Astrocyte of the spinal cord (primary cell): ENCODE data around the gene ADCY9.

ENCODE experiments used
- DNase-seq: peaks from one replicate; pipeline ENCODE4 v3.0.0; 2011; ENCODE audit warnings: low read depth, low spot score
- H3K4me3 ChIP-seq: 2 replicates; pipeline ENCODE4 v1.5.1; 2011; ENCODE audit warnings: low read depth, mild to moderate bottlenecking, low read length, moderate library complexity
- in situ Hi-C: cut with HindIII; loops from 2 replicates; pipeline ENCODE4 v1.10.0; 2017; ENCODE audit warnings: low sequenced_read_pairs
- TF ChIP-seq, protein P1 (sequence below): IDR thresholded peaks from 2 replicates; pipeline ENCODE4 v1.5.1; 2012; ENCODE audit warnings: low read depth, mild to moderate bottlenecking, low read length, inconsistent platforms

ADCY9 gene

DNA sequence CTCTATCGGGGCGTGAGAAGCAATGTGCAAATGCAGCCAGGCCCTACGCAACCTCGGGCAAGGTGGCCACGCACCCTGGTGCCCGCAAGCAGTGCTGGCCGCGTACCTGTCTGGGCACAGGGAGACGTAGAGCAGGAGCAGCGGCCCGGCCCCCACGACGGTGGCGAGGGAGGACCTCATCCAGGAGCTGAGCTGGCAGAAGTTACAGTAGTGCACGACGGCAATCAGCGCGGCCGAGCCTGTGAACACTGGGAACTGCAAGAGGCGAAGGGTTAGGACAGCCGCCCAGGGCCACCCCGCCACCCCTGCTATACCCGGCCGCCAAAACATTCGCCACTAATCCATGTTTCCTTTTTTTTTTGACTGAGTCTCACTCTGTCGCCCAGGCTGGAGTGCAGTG is 138.9 kb downstream of the ADCY9 start:
- TF ChIP-seq, protein P1, sequence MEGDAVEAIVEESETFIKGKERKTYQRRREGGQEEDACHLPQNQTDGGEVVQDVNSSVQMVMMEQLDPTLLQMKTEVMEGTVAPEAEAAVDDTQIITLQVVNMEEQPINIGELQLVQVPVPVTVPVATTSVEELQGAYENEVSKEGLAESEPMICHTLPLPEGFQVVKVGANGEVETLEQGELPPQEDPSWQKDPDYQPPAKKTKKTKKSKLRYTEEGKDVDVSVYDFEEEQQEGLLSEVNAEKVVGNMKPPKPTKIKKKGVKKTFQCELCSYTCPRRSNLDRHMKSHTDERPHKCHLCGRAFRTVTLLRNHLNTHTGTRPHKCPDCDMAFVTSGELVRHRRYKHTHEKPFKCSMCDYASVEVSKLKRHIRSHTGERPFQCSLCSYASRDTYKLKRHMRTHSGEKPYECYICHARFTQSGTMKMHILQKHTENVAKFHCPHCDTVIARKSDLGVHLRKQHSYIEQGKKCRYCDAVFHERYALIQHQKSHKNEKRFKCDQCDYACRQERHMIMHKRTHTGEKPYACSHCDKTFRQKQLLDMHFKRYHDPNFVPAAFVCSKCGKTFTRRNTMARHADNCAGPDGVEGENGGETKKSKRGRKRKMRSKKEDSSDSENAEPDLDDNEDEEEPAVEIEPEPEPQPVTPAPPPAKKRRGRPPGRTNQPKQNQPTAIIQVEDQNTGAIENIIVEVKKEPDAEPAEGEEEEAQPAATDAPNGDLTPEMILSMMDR: no peak
- in situ Hi-C loops: no loop called here

DNA sequence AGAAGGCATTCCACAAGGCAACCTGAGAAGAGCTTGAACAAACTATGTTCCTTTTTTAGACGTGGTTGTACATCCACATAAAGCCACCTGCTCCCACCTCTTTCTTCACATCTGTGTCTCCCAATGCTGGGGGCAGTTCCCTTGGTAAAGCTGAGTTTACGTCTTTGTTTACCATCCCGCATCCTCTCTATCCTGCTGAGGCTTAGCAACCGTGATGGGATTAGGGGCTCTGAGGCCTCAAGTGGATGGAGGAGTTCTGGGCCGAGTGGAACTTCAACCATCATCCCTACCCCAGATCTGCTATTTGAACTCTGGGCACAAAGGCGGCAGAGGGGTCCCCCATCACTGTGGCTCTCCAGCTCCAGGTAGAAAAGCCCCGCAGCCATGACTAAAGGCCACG is 141.5 kb downstream of the ADCY9 start:
- in situ Hi-C loops: no loop called here
- H3K4me3 ChIP-seq: no peak overlapping the region
- no peak for DNase-seq
- TF ChIP-seq, protein P1: no peak

More for the DNA sequence above, 138.9 kb downstream of the ADCY9 start:
- H3K4me3 ChIP-seq: no peak overlapping the region
- DNase-seq: no peak

DNA sequence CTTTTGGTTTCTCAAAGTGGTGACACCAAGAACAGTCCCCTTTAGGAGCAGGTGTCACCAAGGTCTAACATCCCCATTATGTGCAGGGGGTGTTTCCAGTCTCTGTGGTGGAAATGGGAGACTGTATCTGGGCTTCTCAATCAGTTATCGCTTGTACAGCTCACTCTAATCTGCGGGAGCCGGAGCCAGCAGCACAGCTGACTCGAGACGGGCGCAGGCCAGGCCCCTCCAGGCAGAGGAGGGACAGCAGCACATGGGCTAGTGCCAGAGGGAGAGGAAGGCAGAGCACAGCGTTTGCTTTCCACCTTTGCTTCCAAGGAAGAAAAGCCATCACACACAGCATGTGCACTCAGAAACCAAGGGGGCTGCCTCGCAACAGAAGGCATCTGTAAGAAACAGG is 144.5 kb downstream of the ADCY9 start:
- in situ Hi-C loops: no loop called here

DNA sequence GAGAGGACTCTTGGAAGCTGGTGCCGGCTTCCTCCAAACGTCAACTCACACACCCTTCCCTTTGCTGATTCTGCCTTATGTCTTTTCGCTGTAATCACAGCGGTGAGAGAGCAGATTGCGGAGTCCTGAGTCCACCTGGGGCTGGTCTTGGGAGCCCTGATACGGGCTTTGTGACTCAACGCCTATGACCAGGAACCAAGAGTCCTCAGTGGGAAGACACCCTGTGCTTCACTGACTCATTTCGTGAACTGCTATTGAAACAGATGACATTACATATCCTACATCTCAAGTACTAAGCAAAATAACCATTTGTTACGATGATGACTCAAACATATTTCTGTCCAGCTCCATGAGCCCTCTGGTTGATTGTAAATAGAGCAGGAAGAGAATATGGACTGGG is 145.0 kb downstream of the ADCY9 start:
- DNase-seq: peak; percentile 88
- in situ Hi-C loops: no loop called here
- TF ChIP-seq, protein P1: no peak
- no peak overlapping the region for H3K4me3 ChIP-seq

More for the DNA sequence above, 144.5 kb downstream of the ADCY9 start:
- no peak overlapping the region for H3K4me3 ChIP-seq
- TF ChIP-seq, protein P1: no peak
- DNase-seq: no peak

DNA sequence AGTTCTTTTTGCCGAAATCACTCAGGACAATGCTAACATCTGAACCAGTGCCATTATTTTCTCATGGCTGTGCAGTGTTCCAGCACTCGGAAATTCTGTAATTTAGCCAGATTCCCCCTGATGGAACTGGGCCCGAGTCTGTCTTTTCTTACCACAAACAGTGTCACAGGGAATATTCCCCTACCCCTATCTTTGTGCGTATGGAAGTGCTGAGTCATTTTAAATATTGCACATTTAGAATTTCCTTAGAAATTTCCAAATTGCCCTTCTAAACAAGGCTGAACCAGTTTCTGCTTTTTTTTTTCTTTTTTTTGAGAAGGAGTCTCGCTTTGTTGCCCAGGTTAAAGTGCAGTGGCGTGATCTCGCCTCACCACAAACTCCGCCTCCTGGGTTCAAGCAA is 147.7 kb downstream of the ADCY9 start:
- DNase-seq: no peak
- TF ChIP-seq, protein P1: no peak
- H3K4me3 ChIP-seq: no peak overlapping the region
- in situ Hi-C loops: no loop called here

DNA sequence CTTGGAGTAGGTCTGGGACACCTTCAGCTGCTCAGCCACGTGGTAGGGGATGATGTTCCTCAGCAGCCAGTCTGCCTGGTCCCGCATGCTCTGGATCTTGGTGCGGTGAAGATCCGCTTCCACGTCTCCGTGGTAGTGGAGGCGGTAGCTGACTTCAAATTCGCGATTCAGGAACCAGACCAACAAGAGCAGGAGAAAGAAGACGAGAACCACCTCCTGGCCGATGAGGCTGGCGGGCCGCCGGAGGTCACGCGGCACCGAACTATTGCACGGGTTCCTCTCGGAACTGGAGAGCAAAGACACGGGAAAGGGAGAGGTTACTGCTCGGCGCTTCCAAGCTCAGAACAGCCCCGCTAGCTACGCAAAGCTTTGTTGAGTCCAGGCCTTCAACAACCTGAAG is 149.6 kb downstream of the ADCY9 start:
- no peak for DNase-seq
- TF ChIP-seq, protein P1: no peak
- H3K4me3 ChIP-seq: no peak overlapping the region
- in situ Hi-C loops: no loop called here
